ENCODE results near the gene MBD2. TPM values are rescaled to one million over a fixed set of nuclear protein-coding genes. Genes with fewer than 3 reads are reported as not detected.

The MBD2 gene
- total RNA-seq, 1 donor from 2014 or later: 40.4 TPM

GRCh38 chr18:54159906-54160305 lies 64.6 kb downstream of the MBD2 start:
- no peaks in the 10 kb centered on the region for H3K9me3 Mint-ChIP-seq (ENCODE audit: low read depth)
- no peak overlapping the region for H3K4me3 Mint-ChIP-seq (ENCODE audit: low read depth)
- no peak for DNase-seq (ENCODE audit: low spot score, unreplicated experiment)
- no peak overlapping the region for H3K27ac Mint-ChIP-seq
- H3K36me3 Mint-ChIP-seq (ENCODE audit: insufficient read depth): peaks cover 26% of the 10 kb centered on the region
- H3K27me3 Mint-ChIP-seq: no peaks in the 10 kb centered on the region
- H3K4me1 Mint-ChIP-seq (ENCODE audit: low read depth): no peaks in the 10 kb centered on the region
- TF ChIP-seq CTCF (IDR thresholded peaks at IDR 0.05; ENCODE audit: unreplicated experiment): no peak

GRCh38 chr18:54157646-54158385 lies 66.7 kb downstream of the MBD2 start:
- no peak for DNase-seq (ENCODE audit: low spot score, unreplicated experiment)
- H3K27me3 Mint-ChIP-seq: no peaks in the 10 kb centered on the region
- no peak overlapping the region for H3K27ac Mint-ChIP-seq
- peaks cover 24% of the 10 kb centered on the region for H3K36me3 Mint-ChIP-seq (ENCODE audit: insufficient read depth)
- H3K9me3 Mint-ChIP-seq (ENCODE audit: low read depth): no peaks in the 10 kb centered on the region
- TF ChIP-seq CTCF (IDR thresholded peaks at IDR 0.05; ENCODE audit: unreplicated experiment): no peak
- no peak overlapping the region for H3K4me3 Mint-ChIP-seq (ENCODE audit: low read depth)
- no peaks in the 10 kb centered on the region for H3K4me1 Mint-ChIP-seq (ENCODE audit: low read depth)

GRCh38 chr18:54155412-54155811 lies 69.1 kb downstream of the MBD2 start:
- Mint-ChIP-seq H3K27me3 (no peaks in the 10 kb centered on the region), H3K4me3 (ENCODE audit: low read depth) (no peak overlapping the region), H3K9me3 (ENCODE audit: low read depth) (no peaks in the 10 kb centered on the region), H3K4me1 (ENCODE audit: low read depth) (no peaks in the 10 kb centered on the region), H3K27ac (no peak overlapping the region), H3K36me3 (ENCODE audit: insufficient read depth) (peaks cover 20% of the 10 kb centered on the region)
- TF ChIP-seq CTCF (IDR thresholded peaks at IDR 0.05; ENCODE audit: unreplicated experiment): no peak
- DNase-seq (ENCODE audit: low spot score, unreplicated experiment): no peak

- Mint-ChIP-seq H3K27me3 (no peaks in the 10 kb centered on the region), H3K9me3 (ENCODE audit: low read depth) (no peaks in the 10 kb centered on the region), H3K4me3 (ENCODE audit: low read depth) (no peak overlapping the region), H3K4me1 (ENCODE audit: low read depth) (no peaks in the 10 kb centered on the region), H3K27ac (no peak overlapping the region), H3K36me3 (ENCODE audit: insufficient read depth) (peaks cover 12% of the 10 kb centered on the region)
- TF ChIP-seq CTCF (IDR thresholded peaks at IDR 0.05; ENCODE audit: unreplicated experiment): no peak
- DNase-seq (ENCODE audit: low spot score, unreplicated experiment): no peak
These were observed 70.2 kb downstream of the MBD2 start for GRCh38 chr18:54154231-54154630.

GRCh38 chr18:54151376-54151775 lies 73.1 kb downstream of the MBD2 start:
- Mint-ChIP-seq H3K27me3 (no peaks in the 10 kb centered on the region), H3K9me3 (ENCODE audit: low read depth) (no peaks in the 10 kb centered on the region), H3K4me1 (ENCODE audit: low read depth) (no peaks in the 10 kb centered on the region), H3K27ac (no peak overlapping the region), H3K36me3 (ENCODE audit: insufficient read depth) (peaks cover 2% of the 10 kb centered on the region), H3K4me3 (ENCODE audit: low read depth) (no peak overlapping the region)
- DNase-seq (ENCODE audit: low spot score, unreplicated experiment): no peak
- no peak for TF ChIP-seq CTCF (IDR thresholded peaks at IDR 0.05; ENCODE audit: unreplicated experiment)
